MM.1S (cell line): Measurements from ENCODE around the gene CPNE1.

Experiments
- EZH2phosphoT487 ChIP-seq: fragments of 300-600 bp; sonication (generic); IDR thresholded peaks from 2 replicates; pipeline ENCODE4 v1.6.1; 2018; ENCODE audit warnings: antibody characterized with exemption, low read length
- TF ChIP-seq, protein P1 (sequence below): fragments of 300-600 bp; sonication (generic); IDR thresholded peaks from 2 replicates; pipeline ENCODE4 v1.5.1; 2016; ENCODE audit warnings: antibody characterized with exemption, low read length, mixed read lengths

DNA sequence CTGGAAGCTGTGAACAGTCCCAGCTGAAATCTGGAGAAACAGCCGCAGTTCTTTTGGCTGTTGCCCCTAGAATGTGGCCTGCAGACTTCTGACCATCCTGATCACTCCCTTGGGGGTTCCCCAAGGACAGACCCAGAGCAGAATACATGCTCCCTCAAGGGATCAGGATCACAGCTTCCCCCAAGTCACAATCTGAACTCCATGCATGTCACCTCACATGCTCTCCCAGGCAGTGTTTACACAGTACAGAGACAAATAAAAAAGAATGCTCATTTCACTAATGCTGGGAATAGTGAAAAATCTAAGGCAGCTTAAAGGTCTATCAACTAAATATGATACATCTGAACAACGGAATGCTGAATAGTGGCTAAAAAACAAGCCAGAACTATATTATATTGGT, 28.6 kb downstream of the CPNE1 start:
- TF ChIP-seq, protein P1, sequence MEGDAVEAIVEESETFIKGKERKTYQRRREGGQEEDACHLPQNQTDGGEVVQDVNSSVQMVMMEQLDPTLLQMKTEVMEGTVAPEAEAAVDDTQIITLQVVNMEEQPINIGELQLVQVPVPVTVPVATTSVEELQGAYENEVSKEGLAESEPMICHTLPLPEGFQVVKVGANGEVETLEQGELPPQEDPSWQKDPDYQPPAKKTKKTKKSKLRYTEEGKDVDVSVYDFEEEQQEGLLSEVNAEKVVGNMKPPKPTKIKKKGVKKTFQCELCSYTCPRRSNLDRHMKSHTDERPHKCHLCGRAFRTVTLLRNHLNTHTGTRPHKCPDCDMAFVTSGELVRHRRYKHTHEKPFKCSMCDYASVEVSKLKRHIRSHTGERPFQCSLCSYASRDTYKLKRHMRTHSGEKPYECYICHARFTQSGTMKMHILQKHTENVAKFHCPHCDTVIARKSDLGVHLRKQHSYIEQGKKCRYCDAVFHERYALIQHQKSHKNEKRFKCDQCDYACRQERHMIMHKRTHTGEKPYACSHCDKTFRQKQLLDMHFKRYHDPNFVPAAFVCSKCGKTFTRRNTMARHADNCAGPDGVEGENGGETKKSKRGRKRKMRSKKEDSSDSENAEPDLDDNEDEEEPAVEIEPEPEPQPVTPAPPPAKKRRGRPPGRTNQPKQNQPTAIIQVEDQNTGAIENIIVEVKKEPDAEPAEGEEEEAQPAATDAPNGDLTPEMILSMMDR: no peak
- TF ChIP-seq EZH2phosphoT487: no peak
